SH-SY5Y (cell line): ENCODE measurements around the gene ACTBL2.

Experiments used
- GATA2 ChIP-seq: IDR thresholded peaks from 2 replicates; pipeline ENCODE4 v1.6.1; 2011; ENCODE audit warnings: mild to moderate bottlenecking, low read depth, low read length
- GATA3 ChIP-seq: IDR thresholded peaks from 2 replicates; pipeline ENCODE4 v1.6.1; 2011; ENCODE audit warnings: low read depth, mild to moderate bottlenecking, low read length, moderate library complexity

- no peak for TF ChIP-seq GATA2
- TF ChIP-seq GATA3: no peak
Measured at GRCh38 chr5:57476601-57477056, 6.0 kb downstream of the ACTBL2 start.
